HG03342 (cell line): ENCODE data around the gene SNRPA1.
"Not testable (repeated sequence)": the region's sequence is repeated elsewhere in the genome, so short reads cannot be mapped to it uniquely, and the experiment has no call there.

Source experiments
- ATAC-seq: cut with Tn5 transposase; IDR thresholded peaks from one replicate; pipeline ENCODE4 v1.9.1; 2021; ENCODE audit warnings: mild to moderate bottlenecking, moderate library complexity; ENCODE audit not compliant: unreplicated experiment

Gene SNRPA1

DNA sequence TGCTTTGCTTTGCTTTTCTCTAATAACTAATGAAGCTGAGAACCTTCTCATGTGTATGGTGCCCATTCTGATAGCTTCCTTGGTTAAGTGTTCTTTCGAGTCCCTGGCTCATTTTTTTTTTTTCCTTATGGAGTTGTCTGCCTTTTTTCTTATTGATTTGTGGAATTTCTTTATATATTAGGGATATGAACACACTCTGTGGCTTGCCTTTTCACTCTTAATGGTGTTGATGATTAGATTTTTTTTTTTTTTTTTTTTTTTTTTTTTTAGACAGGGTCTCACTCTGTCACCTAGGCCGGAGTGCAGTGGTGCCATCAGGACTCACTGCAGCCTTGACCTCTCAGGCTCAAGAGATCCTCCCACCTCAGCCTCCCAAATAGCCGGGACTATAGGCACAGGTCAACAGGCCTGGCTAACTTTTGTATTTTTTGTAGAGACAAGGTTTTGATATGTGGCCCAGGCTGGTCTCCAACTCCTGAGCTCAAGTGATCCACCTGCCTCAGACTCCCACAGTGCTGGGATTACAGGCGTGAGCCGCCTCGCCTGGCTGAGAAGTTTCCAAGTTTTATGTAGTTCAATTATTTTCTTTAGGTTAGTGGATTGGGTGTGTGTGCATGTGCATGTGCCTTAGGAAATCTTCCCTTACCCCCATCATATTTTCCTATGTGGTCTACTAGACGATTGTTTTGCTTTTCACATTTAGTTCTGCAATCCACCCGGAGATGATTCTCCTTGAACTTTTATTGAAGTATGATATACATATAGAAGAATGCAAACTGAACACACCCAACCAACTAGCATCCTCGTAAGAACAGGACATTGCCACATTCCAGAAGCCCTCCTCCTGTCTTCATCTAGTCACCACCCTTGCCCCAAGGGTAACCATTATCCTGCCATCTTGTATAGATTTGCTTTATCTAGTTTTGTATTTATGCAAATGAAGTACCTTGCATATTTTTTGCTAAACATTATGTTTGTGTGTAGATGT lies 1.7 kb upstream of the SNRPA1 start:
- ATAC-seq = no peak

DNA sequence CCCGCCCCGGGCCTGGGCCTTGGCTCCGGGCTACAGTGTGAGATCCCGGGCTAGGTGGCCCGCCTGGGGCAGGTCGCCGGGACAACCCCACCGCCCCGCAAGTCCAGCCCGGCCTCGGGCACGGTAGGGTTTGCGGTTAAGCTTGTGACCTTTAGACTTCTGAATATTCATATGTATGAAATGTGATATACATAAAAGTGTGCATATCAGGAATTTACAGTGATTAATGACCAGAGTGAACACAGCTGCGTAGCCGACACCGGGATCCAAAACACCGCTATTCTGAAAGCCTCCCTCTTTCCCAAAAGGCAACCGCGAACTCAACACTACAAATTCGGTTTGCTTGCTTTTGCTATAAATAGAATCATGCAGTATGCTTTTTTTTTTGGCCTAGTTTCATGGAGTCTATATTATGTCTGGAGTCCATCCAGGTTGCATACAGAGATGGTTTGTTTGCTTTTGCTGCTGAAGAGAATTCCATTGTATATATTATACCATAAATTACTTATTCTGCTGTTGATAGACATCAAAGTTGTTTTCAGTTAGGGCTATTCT lies 636 bp upstream of the SNRPA1 start:
- no peak for ATAC-seq

DNA sequence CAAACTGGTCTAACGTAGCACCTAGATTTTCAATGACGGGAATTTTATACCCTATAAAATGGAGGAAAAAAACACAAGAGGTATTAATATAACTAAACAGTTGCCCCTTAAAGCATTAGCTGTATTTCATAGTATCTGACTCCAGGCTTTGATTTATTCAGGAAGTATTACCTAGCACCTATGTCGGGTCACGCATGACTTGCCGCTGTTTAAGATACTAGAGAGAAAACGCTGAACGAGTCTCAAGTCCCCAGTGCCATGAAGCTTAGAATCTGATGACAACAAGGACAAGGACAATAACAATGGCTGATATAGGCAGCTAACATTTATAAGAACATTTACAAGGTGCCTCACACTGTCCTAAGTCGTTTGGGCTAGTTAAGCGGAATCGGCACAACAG lies 1.9 kb downstream of the SNRPA1 start:
- ATAC-seq = no peak

- ATAC-seq = no peak
These were observed 6.0 kb downstream of the SNRPA1 start for GRCh38 chr15:101288905-101289513.

DNA sequence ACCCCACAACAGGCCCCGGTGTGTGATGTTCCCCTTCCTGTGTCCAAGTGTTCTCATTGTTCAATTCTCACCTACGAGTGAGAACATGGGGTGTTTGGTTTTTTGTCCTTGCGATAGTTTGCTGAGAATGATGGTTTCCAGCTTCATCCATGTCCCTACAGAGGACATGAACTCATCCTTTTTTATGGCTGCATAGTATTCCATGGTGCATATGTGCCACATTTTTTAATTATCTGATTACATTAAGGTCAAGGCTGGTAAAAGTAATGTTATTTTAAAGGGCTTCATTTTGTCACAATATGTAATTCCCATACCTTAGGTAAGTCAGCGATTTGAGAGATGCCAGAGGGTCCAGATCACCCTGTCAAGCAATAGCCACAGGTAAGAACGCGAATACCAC lies 7.7 kb downstream of the SNRPA1 start:
- ATAC-seq = not testable (repeated sequence)

- ATAC-seq = no peak
These were observed 8.5 kb downstream of the SNRPA1 start for GRCh38 chr15:101286471-101287114.

- no peak for ATAC-seq
These were observed 11.1 kb downstream of the SNRPA1 start for GRCh38 chr15:101283931-101284330.

DNA sequence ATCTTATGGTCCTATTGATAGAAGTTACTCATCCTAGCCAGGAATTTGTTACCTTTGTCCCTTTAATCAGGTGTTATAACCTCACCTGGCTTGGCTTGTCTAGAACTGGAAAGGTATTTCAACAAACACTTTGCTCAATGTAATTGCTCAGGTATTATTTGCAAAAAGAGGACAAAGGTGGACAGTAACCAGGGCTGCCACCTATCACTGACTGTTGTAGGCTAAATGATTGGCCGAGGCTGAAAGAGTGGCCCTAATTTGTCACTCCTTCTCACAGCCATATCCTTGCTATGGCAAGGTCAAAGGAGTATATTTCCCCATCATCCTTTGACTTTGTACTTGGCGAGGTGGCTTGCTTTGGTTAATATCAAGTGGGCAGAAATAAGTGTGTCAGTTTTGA lies 15.0 kb downstream of the SNRPA1 start:
- ATAC-seq = no peak

GRCh38 chr15:101277943-101278564 lies 17.0 kb downstream of the SNRPA1 start:
- ATAC-seq = no peak

- peak; percentile 88 for ATAC-seq
These were observed 17.8 kb downstream of the SNRPA1 start, which contains the start of gene SELENOS for GRCh38 chr15:101277038-101277822. Gene SELENOS (minus strand): TSS chr15:101277485. CDS start chr15:101277417, 68 bp downstream.

GRCh38 chr15:101276501-101277037 lies 18.5 kb downstream of the SNRPA1 start:
- ATAC-seq = peak; percentile 44

DNA sequence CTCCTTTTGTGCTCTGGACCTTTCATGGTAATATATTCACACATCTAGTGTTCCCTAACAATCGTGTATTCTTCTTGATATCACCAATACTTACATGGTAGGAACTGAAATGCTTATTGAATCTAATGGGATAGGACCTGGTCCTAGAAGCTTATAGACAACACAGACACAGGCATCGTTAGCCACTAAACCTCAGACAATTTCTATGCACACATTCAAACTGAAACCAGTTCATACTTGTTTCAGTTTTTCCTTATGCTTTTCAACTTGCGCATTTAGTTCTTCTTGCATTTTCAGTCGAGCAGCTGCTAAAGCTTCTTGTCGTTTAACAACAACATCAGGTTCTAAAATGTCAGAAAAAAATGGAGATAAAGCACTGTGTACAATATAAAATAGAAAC lies 20.0 kb downstream of the SNRPA1 start:
- ATAC-seq = no peak

- no peak for ATAC-seq
These were observed 21.5 kb downstream of the SNRPA1 start for GRCh38 chr15:101273534-101273933.

GRCh38 chr15:101272584-101272983 lies 22.5 kb downstream of the SNRPA1 start:
- no peak for ATAC-seq

GRCh38 chr15:101269479-101270223 lies 25.4 kb downstream of the SNRPA1 start:
- ATAC-seq = no peak

DNA sequence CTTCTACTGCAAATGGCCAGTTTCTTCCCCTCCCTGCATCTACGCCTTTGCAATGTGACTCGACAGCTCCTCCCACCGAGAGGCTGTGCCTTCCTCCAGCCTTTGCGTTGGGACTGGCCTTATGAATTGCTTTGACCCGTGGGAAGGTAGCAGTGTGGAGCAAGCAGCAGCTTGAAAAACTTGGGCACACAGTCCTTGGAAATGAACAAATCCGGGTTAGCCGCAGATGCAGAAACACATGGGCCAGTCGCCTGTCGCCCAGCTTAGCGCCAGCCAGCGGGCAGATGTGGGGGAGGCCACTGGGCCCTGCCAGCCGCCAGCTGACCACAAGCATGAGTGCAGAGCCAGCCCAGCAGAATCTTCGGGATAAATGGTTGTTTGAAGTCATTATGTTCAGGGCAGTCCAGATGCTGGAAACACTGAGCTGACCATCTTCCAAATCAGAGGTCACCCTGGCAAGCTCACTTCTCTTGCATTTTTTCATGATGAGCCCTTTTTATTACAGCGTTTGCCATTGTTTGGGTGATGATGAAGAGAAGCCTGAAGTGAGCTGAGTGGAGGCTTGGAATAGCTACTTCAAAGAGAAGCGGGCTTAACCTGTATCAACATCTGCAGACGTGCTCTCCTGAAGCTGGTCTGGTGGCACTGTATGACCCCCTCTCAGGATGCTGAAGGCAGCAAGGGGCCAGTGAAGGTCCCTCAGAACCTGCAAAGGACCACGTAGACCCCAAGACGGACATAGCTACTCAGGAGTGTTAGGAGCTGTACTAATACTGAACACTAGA lies 27.5 kb downstream of the SNRPA1 start:
- ATAC-seq = no peak

GRCh38 chr15:101266787-101267186 lies 28.3 kb downstream of the SNRPA1 start:
- no peak for ATAC-seq

DNA sequence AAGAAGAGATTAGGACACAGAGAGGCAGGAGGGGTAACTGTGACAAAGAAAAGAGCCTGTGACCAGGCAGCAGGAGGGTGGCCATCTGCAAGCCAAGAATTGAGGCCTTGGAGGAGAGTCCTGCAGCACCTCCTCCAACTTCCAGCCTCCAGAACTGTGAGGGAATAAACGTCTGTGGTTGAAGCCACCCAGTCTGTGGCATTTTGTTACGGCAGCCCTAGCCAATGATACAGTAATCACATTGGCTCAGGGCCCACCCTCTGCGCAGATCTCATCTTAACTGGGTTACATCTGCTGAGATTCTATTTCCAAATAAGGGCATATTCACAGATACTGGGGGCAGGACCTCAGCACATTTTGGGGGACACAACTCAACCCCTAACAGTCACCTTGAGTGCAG lies 29.0 kb downstream of the SNRPA1 start:
- ATAC-seq = no peak
